Thyroid gland (tissue), 4 donors: ENCODE measurements around the gene ANK3.

Experiments
- CTCF ChIP-seq, 6 experiments: fragments of 200-600 bp in 3 of 6; fragments of 450-650 bp in 3 of 6; sonication (generic) in 3 of 6; IDR thresholded peaks; one replicate each; pipeline ENCODE4 v1.5.1; 2016 to 2019; ENCODE audit warnings: antibody characterized with exemption in 6 of 6, mild to moderate bottlenecking in 2 of 6, inconsistent platforms in 1 of 6, moderate library complexity in 1 of 6
- POLR2A ChIP-seq, 2 donors: fragments of 450-650 bp; IDR thresholded peaks; one replicate each; pipeline ENCODE4 v1.6.1; 2017; ENCODE audit warnings: antibody characterized with exemption in 2 of 2, mild to moderate bottlenecking in 2 of 2, moderate library complexity in 1 of 2

- no peak for TF ChIP-seq CTCF (IDR thresholded peaks at IDR 0.05)
- no peak for TF ChIP-seq POLR2A (IDR thresholded peaks at IDR 0.05)
These were observed 101.4 kb downstream of the ANK3 start for GRCh38 chr10:60288256-60288655.
